ENCODE results near the gene FAM3B.

The FAM3B gene

DNA sequence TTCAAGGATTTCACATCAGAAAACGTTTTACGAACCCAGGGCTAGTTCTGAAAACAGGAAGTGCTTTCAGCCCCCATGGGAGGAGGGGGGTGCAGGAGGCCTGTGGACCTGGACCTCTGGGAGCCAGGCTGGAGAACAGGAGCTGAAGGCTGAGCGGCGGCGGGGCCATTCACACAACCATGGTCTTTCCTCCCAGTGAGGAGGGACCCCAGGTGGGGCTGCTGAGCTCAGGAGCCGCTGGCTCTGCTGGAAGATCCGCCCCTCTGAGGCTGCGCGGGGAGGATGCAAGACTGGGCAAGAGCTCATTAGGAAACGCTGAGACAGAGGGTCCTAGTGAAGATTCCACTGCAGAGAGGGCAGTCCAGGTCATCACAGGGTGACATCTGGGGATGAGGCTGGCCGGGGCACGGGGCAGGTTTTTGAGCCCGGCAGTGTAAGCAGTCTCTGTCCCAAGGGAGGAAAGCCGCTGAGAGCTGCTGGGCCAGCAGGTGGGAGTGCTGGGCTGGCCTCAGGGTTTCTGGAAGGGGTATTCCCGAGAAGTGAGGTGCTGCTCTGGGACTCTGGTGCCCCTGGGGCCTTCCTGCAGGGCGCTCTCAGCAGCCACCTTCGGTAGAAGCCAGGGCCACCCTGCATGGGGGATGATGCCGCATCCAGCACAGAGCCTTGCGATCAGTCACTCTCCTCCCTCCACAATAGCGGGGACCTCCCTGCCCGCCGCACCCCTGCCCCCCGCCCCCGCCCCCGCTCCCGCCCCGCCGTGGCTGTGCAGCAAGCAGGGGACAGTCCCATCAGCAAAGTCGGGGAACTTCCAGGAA lies 52.7 kb downstream of the FAM3B start:
- Histone ChIP-seq H3K36me3 (no peaks in the 10 kb centered on the region), H3K27me3 (no peaks in the 10 kb centered on the region), H3K9me3 (no peaks in the 10 kb centered on the region), H3K4me1 (no peaks in the 10 kb centered on the region), H3K4me3 (ENCODE audit: low read depth, low read length) (no peak overlapping the region)
- no peak for DNase-seq
- TF ChIP-seq, protein P1, sequence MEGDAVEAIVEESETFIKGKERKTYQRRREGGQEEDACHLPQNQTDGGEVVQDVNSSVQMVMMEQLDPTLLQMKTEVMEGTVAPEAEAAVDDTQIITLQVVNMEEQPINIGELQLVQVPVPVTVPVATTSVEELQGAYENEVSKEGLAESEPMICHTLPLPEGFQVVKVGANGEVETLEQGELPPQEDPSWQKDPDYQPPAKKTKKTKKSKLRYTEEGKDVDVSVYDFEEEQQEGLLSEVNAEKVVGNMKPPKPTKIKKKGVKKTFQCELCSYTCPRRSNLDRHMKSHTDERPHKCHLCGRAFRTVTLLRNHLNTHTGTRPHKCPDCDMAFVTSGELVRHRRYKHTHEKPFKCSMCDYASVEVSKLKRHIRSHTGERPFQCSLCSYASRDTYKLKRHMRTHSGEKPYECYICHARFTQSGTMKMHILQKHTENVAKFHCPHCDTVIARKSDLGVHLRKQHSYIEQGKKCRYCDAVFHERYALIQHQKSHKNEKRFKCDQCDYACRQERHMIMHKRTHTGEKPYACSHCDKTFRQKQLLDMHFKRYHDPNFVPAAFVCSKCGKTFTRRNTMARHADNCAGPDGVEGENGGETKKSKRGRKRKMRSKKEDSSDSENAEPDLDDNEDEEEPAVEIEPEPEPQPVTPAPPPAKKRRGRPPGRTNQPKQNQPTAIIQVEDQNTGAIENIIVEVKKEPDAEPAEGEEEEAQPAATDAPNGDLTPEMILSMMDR (IDR thresholded peaks at IDR 0.05; ENCODE audit: low read depth, low read length): no peak

DNA sequence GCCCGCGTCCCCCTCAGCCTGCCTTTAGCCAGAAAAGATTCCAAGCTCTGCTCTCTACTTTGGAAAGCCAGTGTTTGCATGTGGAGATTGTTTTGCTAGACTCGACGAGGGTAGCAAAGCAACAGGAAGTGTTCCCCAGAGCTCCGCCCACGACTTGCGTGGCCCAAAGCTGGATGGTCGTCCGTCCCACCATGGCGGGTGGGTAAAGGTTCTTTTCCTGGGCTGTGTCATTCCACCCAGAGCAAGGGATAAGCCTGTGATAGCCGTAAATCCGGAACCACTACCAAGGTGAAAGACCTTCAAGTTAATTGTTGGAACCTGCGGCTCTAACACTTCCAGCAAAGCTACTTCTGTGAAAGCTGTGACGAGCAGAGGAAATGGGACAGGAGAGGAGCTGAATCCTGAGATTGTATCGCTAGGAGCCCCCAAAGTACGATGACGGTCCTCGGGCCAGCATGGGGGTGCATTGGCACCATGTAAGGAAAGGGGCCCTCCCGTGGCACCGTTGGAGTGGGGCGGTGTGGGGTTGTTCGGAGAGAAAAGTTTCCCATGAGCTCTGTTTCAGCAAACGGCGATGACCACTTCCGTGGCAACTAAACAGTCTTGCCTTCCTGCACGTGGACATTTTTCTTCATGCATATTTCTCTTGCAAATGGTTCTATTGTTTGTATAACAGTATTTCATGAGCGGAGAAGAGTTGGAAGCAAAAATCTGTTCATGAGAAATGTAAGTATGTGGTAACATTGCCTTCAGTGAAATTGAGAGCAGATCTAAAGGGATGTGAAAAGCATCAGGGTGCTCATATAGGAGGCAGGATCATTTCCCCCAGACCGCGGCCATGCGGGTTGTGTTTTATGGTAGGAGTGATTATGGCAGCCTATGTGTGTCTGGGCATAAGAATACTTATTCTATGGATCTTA lies 53.6 kb downstream of the FAM3B start:
- TF ChIP-seq, protein P1 (IDR thresholded peaks at IDR 0.05; ENCODE audit: low read depth, low read length): no peak
- Histone ChIP-seq H3K9me3 (no peaks in the 10 kb centered on the region), H3K4me1 (no peaks in the 10 kb centered on the region), H3K36me3 (no peaks in the 10 kb centered on the region), H3K27me3 (no peaks in the 10 kb centered on the region), H3K4me3 (ENCODE audit: low read depth, low read length) (no peak overlapping the region)
- DNase-seq: no peak

DNA sequence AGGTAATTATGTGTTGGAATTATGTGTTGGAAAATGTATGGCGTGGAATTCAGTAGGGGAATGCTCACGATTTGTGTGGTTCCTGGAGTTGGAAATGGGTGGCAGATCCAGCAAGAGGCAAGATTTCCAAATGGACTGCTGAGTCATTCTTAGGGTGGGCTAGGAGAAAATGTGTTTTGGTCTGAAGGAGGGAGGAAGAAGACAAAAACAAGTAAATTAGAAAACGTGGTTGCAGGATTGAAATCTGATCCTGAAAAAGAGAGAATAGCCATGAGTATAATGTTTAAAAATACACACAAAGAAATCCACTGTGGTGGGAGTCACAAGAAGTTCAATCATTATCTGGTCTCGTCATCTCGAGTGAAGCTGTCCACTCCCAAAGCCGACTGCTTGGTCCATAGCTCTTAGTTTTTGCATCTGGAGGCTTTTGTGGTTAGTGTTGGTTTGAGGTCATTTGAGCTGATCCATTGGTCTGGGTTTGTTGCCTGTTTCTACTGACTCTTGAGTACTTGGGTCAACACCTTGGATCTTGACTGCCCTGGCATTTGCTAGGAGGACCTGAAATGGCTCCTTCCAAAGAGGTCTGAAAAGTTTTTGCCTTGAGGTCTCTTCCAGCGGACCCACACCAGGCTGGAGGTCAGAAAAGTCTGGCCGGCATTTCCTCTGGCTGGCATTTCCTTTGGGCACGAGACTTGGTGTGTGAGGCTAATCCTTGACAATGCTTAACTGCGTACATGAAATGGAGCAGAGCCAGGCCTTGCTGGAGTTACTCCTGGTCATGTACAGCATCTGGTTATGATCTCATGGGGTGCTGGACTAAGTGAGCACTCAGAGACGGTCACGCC lies 54.5 kb downstream of the FAM3B start:
- Histone ChIP-seq H3K9me3 (no peaks in the 10 kb centered on the region), H3K4me3 (ENCODE audit: low read depth, low read length) (no peak overlapping the region), H3K4me1 (no peaks in the 10 kb centered on the region), H3K27me3 (no peaks in the 10 kb centered on the region), H3K36me3 (no peaks in the 10 kb centered on the region)
- TF ChIP-seq, protein P1 (IDR thresholded peaks at IDR 0.05; ENCODE audit: low read depth, low read length): no peak
- DNase-seq: no peak

DNA sequence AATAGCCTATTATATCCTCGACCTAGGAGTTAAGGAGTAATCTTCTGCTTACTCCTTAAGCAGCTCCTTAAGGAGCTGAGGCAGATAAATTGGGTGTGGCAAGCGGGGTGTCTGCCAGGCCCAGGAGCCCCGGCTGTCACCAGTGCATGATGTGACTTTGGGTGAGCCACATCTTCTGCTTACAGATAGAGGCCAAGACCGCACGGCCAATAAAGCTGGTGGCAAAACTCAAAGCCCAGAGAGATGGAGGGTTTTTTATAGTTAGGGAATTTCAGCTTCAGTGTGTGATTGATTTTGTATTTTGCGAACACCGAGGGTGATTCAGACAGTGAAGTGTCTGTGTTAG lies 55.1 kb downstream of the FAM3B start:
- Histone ChIP-seq H3K27me3 (no peaks in the 10 kb centered on the region), H3K36me3 (no peaks in the 10 kb centered on the region), H3K9me3 (no peaks in the 10 kb centered on the region), H3K4me1 (no peaks in the 10 kb centered on the region), H3K4me3 (ENCODE audit: low read depth, low read length) (no peak overlapping the region)
- TF ChIP-seq, protein P1 (IDR thresholded peaks at IDR 0.05; ENCODE audit: low read depth, low read length): no peak
- DNase-seq: no peak

DNA sequence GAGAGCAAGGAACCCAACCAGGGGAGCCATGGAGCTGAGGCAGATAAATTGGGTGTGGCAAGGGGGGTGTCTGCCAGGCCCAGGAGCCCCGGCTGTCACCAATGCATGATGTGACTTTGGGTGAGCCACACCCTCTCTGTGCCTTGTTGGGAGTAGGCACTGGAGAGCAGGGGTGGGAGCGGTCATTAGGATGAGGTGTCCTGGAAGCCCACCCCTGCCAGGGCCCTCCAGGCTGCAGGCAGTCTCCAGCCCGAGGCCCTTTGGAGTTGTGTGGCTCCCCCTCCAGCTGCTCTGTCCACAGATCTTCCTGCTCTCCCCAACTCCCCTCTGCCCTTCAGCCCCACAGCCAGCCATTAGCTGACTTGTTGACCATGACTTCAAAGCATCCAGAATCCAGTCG lies 56.7 kb downstream of the FAM3B start:
- no peaks in the 10 kb centered on the region for H3K4me1 ChIP-seq
- no peaks in the 10 kb centered on the region for H3K36me3 ChIP-seq
- DNase-seq: no peak
- no peak overlapping the region for H3K4me3 ChIP-seq (ENCODE audit: low read depth, low read length)
- H3K9me3 ChIP-seq: no peaks in the 10 kb centered on the region
- H3K27me3 ChIP-seq: no peaks in the 10 kb centered on the region
- TF ChIP-seq, protein P1 (IDR thresholded peaks at IDR 0.05; ENCODE audit: low read depth, low read length): no peak
